ENCODE data around the gene NOP9. TPM values are rescaled to one million over a fixed set of nuclear protein-coding genes. Genes with fewer than 3 reads are reported as not detected.

Gene NOP9
- total RNA-seq, 2 experiments from 2014 or later = 33.5 to 33.6 TPM

DNA sequence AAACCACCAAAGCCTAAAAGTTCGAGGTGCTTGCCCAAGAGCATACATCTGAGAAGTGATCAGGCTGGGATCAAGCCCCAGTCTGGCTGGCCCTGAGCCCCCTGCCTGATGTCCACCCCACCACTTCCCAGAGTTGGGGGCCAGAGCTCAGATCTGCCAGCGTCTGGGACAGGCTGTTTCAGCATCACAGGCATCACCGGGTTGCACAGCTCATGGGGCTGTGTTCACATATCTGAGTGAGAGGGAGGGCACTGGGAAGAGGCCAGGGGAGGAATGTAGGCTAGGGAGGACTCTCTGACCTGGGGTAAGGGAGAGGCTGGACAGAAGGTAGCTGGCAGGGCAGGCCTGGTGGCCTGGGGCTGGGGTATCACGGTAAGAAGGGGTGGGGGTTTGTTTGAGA, 42.7 kb upstream of the NOP9 start:
- Mint-ChIP-seq H3K4me3 (no peak overlapping the region), H3K9me3 (no peaks in the 10 kb centered on the region), H3K4me1 (ENCODE audit: low read depth) (no peaks in the 10 kb centered on the region), H3K36me3 (ENCODE audit: low read depth) (no peaks in the 10 kb centered on the region), H3K27ac (no peak overlapping the region), H3K27me3 (no peaks in the 10 kb centered on the region)
- ChIA-PET CTCF (interaction anchor here (3.8 to 27.8 kb wide), 2 partner anchors 14 to 44 kb away, joined by 16 to 873 read pairs; partner anchors contain the start of genes CIDEB, DHRS1, LTB4R and LTB4R2), POLR2A (interaction anchor here (0.7 to 4.4 kb wide), 5 partner anchors 10 to 54 kb away, joined by 3 to 21 read pairs (median 3); partner anchors contain the start of gene RABGGTA)
- DNase-seq = no peak
- TF ChIP-seq, protein P1, sequence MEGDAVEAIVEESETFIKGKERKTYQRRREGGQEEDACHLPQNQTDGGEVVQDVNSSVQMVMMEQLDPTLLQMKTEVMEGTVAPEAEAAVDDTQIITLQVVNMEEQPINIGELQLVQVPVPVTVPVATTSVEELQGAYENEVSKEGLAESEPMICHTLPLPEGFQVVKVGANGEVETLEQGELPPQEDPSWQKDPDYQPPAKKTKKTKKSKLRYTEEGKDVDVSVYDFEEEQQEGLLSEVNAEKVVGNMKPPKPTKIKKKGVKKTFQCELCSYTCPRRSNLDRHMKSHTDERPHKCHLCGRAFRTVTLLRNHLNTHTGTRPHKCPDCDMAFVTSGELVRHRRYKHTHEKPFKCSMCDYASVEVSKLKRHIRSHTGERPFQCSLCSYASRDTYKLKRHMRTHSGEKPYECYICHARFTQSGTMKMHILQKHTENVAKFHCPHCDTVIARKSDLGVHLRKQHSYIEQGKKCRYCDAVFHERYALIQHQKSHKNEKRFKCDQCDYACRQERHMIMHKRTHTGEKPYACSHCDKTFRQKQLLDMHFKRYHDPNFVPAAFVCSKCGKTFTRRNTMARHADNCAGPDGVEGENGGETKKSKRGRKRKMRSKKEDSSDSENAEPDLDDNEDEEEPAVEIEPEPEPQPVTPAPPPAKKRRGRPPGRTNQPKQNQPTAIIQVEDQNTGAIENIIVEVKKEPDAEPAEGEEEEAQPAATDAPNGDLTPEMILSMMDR (IDR thresholded peaks at IDR 0.05) = no peak
- no peak for ATAC-seq
- intact Hi-C loops (cut with micrococcal nuclease) = no loop called here

GRCh38 chr14:24258119-24258518, 41.5 kb upstream of the NOP9 start:
- Mint-ChIP-seq H3K4me3 (no peak overlapping the region), H3K27ac (no peak overlapping the region), H3K9me3 (no peaks in the 10 kb centered on the region), H3K27me3 (no peaks in the 10 kb centered on the region), H3K4me1 (ENCODE audit: low read depth) (no peaks in the 10 kb centered on the region), H3K36me3 (ENCODE audit: low read depth) (no peaks in the 10 kb centered on the region)
- intact Hi-C loops (cut with micrococcal nuclease) = no loop called here
- ATAC-seq = no peak
- DNase-seq = no peak
- ChIA-PET POLR2A (interaction anchor here (1.0 to 4.4 kb wide), 3 partner anchors 13 to 37 kb away, joined by 3 to 21 read pairs (median 3); partner anchors contain the start of gene RABGGTA), CTCF (interaction anchor here (0.8 to 27.8 kb wide), 4 partner anchors 11 to 43 kb away, joined by 3 to 873 read pairs (median 12); partner anchors contain the start of genes CIDEB, DHRS1, LTB4R and LTB4R2)
- TF ChIP-seq, protein P1 (IDR thresholded peaks at IDR 0.05) = no peak

- Mint-ChIP-seq H3K4me3 (no peak overlapping the region), H3K9me3 (no peaks in the 10 kb centered on the region), H3K27ac (no peak overlapping the region), H3K36me3 (ENCODE audit: low read depth) (no peaks in the 10 kb centered on the region), H3K27me3 (no peaks in the 10 kb centered on the region), H3K4me1 (ENCODE audit: low read depth) (no peaks in the 10 kb centered on the region)
- intact Hi-C loops (cut with micrococcal nuclease) = no loop called here
- no peak for ATAC-seq
- ChIA-PET POLR2A (interaction anchor here (1.0 to 4.4 kb wide), 3 partner anchors 12 to 37 kb away, joined by 3 to 21 read pairs (median 3); partner anchors contain the start of gene RABGGTA), CTCF (interaction anchor here (0.8 to 27.8 kb wide), 5 partner anchors 11 to 42 kb away, joined by 3 to 873 read pairs (median 7); partner anchors contain the start of genes CIDEB, DHRS1, LTB4R and LTB4R2)
- DNase-seq = no peak
- TF ChIP-seq, protein P1 (IDR thresholded peaks at IDR 0.05) = no peak
Observed at GRCh38 chr14:24258548-24259265, 40.9 kb upstream of the NOP9 start.

DNA sequence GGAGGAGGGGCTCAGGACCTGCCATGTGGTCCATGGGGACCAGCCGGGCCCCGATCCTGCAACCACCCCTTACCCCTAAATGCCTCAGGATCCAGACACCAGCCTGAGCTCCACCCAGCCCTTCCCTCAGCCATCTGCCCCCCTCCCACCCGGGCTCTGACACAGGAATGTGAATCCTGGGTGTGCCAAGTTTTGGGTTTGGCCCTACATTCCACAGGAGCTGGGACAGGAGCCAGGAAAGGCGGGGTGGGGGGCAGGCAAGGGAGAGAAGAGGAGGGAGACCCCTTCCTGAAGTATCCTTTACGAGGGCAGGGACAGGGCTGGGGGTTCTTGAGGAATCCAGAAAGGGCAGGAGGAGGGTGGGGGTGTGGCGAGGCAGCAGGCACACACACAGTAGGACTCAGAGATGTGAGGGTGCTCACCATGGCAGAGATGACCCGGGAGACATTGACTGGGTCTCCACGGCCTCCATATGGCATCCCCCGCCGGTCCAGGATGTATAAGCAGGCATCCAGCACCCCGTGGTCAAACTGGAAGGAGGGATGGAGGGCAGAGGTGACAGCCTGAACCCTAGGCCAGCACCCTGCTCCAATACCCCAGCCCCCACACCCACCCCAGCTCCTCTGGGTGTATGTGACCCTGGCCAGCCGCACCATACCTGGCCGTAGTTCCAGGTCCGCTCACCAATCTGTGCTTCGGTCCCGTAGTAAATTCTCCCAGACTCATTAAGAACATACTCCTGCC, 40.2 kb upstream of the NOP9 start:
- no peak overlapping the region for H3K27ac Mint-ChIP-seq
- no peak overlapping the region for H3K4me3 Mint-ChIP-seq
- no peaks in the 10 kb centered on the region for H3K9me3 Mint-ChIP-seq

More for the DNA sequence above, 40.2 kb upstream of the NOP9 start:
- intact Hi-C loops (cut with micrococcal nuclease) = no loop called here
- Mint-ChIP-seq H3K36me3 (ENCODE audit: low read depth) (no peaks in the 10 kb centered on the region), H3K4me1 (ENCODE audit: low read depth) (no peaks in the 10 kb centered on the region), H3K27me3 (no peaks in the 10 kb centered on the region)
- TF ChIP-seq, protein P1 (IDR thresholded peaks at IDR 0.05) = no peak
- POLR2A ChIA-PET = interaction anchor here (1.0 kb wide), 1 partner anchor 11 kb away, joined by 3 read pairs; no protein-coding TSS in a partner anchor
- CTCF ChIA-PET = interaction anchor here (1.0 to 27.8 kb wide), 2 partner anchors 17 to 41 kb away, joined by 3 to 873 read pairs; partner anchors contain the start of genes CIDEB, DHRS1, LTB4R and LTB4R2
- DNase-seq (no peak), ATAC-seq (no peak)
